GM18861 (cell line): Measurements from ENCODE around the gene CDH11.

Experiments
- ATAC-seq: cut with Tn5 transposase; IDR thresholded peaks from one replicate; pipeline ENCODE4 v1.9.1; 2021; ENCODE audit not compliant: unreplicated experiment

CDH11 gene

DNA sequence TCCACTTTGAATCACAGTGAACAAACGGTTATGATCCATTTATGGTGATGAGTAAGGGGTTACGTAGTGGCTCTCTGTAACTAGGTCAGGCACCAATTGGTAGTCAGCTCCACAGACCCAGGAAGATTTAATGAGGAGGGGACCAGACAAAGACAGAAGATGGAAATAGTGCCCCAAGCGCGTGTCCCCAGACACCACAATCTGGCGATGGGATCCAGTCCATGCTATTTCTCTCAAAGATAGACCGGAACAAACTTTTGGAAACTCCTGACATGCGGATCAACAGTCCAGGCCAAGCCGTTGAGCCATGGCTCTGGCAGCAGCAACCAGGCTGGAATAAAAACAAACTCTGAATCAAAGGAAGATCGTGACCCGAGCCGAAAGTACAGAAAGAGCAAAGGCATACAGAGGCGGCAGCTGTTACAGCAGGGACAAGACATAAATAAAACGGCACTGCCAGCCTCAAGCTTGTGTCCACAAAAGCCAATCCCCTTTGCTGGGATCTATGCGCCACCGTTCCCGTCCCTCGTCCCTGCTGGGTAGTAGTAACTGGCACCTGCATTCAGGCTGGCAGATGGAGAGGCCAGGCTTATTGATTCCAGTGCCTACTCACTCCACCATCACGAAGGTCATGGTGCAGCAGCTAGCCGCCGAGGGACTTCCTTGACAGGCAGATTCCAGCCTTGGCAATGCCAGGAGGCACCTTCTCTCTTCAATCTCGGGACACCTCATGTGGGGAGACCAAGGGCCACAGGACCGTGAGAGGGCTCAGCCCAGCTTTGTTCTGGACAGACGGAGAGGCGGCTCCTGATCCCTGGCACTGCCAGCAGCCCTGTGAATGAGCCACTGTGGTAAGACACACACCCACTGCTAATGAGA lies 50.2 kb downstream of the CDH11 start:
- ATAC-seq: no peak

DNA sequence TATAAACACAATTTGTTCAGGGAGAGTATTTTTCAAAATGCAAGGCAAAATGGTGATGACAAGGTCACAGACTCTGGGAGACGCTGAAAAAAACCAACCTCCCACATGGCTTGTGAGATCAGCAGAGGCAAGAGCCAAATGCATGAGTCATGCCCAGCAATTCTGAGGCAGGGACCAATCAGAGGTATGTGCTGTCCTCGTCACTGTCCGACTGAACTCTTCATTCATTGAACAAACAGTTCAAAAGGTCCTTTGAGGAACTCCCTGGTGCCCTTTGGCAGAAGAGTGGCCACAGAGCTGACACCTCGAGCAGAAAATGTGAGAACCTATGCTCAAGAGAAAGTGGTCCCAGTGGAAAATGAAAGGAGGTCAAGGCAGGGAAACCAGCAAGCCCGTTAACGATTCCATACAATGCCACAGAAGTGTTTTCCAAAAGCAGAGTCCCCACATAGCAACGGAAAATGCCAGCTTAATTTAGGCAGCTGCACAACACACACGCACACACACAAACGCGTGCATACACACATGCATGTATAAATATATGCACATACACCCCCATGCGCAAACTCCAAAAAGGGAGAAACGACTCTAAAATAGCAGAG lies 50.9 kb downstream of the CDH11 start:
- ATAC-seq: no peak

DNA sequence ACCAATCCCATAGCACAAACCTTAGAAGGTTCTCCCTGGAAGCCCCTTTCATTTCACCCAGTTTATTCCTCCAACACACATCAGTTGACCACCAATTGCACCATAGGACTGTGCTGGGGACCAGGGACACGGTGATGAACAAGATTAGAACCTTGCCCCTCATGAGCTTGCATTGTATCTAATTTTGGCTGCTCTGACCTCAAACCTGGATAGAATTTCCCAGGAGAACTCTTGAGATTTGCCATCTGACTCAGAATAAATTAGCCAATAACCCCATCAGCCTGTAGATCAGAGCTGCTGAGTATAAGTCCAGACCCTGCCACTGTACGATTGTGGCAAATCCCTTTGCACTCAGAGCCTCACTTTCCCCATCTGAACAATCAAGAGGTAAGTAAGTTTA lies 52.1 kb downstream of the CDH11 start:
- no peak for ATAC-seq

DNA sequence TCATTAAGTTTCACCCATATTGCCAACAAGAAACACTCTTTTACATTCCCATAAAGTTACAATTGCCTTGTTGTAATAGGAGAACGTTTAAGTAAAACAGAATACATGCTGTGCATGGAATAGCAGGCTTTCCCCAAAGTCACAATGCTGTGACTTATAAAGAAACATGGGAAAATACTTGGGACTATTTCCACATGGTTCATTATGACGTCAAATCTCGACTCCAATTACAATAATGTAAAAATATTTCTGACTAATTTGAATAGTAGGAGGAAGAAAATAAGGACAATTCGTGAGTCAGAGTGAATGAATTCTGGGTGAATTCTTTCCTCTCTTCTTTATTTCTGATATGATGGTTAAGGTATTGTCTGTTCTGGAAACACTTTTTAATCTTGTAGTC lies 52.8 kb downstream of the CDH11 start:
- no peak for ATAC-seq

DNA sequence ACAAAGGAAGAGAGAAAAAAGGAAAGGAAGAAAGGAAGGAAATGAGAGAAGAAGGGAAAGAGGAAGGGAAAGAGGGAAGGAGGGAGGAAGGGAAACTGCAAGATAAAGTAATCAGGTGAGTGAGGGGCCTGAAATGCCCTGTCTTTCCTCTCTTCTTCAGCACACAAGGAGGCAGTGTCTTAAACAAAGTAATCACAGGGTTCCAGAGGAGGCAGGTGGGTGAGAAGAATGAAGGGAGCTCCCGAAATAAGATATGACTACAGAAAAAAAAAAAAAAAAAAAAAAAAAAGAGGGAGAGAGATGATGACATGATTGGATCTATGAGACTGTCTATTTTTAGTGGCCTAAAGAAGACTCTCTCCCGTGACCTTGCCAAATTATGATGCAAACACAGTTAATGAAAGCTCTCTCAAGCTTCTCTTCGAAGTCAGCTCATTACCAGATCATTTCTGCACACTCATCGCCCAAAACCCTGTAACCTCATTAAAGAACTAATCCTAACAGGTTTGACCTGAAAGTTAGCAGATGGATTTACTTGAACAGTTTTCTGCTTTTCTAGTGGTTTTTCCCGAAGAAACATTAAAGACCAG lies 53.6 kb downstream of the CDH11 start:
- no peak for ATAC-seq

DNA sequence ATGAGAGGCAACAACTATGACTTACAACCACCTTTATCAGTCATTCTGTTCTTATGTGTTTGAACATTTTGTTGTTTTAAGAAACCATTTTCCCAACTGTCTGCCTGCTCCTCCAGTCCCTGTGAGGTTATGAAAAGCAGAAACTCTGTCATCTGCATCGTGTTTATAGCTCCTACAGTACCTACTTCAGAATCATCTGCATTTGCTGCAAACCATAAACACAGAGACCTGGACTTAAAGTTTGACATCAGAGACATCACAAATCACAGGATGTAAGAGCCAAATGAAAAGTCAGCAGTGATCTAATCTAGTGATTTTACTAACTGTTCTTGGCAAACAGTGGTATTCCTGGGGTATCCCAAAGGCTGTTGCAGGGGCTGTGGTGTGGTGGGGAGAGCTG lies 55.2 kb downstream of the CDH11 start:
- ATAC-seq: no peak

DNA sequence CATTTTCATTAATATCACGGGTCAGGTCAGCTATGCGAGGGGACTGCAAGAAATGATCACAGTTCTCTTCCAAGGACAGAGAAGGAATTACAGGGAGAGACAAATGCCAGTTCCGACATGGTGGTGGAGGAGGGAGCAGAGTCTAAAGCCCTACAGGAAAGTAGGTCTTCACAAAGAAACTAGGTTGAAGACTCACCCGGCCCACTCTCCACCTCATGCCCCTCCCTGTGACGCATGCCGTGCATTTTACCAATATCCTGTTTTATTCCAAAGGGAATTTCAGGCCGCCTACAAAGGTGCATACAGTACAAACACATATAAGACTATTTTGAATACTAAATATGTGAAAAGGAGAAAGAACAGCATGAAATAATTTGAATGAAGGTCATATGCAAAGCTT lies 56.8 kb downstream of the CDH11 start:
- ATAC-seq: no peak

DNA sequence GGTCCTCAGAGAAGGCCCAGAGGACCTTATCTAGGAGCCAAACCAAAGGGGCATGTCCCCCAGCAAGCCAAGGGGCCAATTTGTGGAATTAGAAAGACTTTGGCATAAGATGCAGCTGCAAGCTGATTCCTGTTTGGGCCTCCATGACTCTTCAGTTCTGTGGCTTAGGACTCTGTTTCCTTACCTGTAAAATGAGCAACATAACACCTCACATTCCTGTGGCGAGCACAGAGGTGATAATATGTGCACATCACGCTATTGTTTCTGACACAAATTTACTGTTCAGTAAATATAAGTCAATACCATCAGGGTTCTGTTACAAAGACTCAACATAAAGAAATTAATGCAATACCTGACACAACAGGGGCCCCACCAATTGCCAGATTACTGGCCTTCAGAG lies 57.7 kb downstream of the CDH11 start:
- ATAC-seq: no peak

DNA sequence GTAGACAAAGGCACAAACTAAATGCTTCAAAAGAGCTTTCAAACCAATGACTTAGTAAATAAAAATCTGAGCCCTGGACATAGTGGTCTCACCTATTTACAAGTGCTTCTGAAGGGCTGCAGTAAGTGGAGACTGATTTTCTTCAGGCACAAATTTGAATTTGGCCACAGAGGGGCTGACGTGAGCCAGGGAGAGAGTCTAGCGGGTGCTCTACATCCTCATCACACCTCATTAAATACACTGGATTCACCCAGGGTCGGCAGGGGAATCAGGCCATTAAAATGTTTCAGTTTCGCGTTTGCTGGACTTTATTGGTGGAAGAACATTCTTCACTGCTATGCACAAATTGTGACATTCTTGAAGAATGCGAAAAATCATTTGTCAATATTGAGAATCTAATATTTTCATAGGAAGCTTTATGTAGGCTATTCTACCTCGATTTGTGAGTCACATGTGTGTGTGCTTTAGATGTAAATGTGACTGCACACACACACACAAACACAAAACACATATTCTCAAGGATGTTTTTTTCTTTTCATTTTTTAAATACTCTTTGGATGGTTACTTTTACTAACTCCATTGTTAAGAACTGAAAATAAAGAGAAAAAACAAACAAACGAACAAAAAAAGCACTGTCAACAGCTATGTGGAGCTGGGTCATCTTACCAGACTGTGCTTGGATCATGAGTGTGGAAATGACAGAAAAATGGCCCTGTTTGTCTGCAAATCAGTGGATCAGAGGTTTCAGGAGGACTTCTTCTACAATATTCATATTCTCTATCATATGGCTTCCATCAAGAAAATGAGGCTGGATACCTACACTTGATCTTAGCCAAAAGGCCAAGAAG lies 58.9 kb downstream of the CDH11 start:
- no peak for ATAC-seq

DNA sequence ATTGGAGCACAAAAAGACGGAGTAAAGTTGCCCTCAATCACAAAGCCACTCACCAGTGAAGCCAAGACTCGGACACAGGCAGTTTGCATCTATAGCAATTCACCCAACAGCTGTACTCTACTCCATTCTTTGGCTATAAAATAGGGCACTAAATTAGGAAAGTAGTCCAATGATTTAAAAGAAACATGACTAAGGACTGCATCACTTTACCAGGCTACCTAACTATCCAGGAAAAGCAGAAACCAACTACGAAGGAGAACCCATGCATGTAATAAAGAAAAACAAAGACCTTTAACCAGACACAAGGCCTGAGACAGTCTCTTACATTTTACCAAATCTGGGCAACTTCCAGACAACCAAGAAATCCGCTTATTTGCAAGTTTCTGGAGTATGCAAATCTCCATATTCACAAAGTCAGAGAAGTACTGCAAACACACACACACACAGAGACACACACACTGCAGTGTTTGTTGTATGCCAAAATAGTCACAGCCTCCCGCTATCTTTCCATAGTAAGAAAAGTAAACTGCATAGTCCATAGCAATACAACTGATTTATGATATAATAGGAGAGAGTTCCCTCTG lies 59.8 kb downstream of the CDH11 start:
- no peak for ATAC-seq

DNA sequence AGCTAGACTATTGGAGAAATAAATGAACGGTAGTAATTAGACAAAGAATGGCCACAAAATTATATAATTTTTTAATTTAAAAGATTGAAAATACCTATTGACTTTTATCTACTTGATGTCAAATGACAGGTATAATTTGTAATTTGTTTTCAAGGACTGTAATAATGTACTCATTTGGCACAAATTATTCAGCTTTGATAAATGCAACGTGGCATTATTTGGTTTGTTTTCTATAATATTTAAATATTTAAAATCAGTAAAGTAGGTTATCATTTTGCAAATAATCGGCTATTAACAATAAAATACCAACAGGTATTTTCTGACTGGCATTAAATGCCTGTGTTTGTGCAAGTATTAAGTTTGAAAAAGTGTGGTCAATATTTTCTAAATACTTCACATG lies 60.6 kb downstream of the CDH11 start:
- ATAC-seq: no peak

DNA sequence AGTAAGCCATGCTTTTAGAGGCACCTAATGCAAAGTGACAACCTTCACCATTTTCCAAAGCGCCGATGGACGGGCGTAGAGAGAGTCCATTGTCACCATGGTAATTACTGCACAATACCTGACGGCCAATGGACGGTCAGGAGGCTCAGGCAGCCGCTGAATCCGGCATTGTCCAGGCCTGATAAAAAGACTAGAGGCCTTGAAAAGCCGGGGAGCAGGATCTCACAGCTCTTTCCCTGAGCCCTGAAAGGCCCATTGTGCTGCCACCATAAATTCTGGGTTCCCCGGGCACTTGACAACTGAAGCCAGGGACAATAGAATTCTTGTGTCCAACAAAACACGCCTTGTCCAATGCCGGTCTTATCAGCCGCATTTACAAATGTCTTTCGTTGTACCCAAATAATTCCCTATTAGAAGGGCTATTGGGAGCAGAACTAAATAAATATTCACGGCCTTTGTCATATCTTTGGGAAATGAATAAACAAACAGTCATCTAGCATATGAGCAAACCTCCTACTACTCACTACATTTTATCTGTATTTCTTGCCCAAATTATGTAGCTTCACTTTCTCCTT lies 62.4 kb downstream of the CDH11 start:
- no peak for ATAC-seq

DNA sequence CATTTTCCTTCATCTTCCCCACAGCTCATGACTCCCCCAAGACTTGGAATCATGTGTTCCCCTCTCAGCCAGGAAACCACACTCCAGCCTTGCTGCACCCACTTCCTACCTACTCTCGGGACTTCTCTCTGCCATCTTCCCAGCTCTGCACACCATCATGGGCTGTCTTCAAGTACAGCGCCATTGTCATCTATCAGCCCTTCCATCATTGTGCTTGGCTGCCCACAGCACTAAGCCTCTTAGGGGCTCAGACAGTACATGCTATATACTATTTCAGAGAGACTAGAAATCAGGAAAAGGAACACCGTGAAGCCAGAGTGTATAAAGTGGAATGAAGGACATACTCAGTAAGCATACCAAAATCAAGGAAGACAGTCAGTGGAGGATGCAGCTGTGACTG lies 64.7 kb downstream of the CDH11 start:
- ATAC-seq: no peak

DNA sequence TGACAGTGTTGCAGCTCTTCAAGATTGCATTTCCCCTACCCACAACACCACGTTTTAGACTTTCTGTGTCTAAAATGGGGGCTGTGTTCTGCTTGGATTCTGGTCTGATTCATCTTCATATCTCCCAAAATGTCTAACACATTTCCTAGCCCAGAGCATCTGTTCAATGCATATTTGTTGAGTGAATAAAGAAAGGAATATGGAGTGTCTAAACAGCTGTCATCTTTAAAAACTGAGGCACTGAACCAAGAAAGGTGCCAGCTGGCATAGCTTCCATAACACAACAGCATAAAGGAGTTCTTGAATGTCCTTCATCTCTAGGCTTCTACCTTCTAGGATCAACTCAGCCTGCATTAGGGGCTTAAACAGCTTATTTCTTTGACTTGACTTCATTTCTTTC lies 67.4 kb downstream of the CDH11 start:
- no peak for ATAC-seq

DNA sequence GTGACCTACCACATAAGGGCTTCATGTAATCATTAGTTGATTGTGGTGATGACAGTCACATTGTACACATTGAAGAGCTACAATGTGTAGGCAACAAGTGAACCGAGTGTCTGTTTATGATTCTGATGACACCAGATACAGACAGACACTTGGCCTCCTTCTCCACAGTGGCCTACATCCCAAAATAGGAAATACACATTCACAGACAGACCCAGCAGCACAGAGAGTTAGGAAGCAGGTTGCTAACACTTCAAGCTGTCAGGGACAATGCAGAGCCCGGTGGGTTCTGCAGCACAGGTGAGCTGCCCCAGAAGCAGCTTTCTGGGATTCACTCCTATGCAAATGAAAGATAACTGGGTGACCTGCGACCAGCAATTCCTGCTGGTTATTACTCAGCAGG lies 72.2 kb downstream of the CDH11 start:
- ATAC-seq: no peak

DNA sequence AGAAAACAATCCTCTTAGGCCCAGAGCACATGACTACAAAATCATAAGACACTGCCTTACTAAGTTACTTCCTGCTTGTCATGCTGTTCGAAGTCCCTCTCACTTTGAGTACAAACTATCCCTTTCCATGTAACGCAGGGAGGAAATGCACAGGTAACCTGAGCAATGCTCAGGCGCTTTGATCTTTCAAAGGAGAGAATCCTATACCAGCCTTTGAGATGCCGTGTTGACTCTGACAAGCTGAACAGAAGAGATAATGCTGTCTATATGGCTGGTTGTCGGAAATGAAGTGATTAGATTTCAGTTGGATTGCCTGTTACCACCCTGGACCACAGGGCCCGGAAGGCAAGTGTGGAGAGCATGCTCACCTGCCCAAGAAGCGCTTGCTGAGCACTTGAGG lies 75.9 kb downstream of the CDH11 start:
- no peak for ATAC-seq

DNA sequence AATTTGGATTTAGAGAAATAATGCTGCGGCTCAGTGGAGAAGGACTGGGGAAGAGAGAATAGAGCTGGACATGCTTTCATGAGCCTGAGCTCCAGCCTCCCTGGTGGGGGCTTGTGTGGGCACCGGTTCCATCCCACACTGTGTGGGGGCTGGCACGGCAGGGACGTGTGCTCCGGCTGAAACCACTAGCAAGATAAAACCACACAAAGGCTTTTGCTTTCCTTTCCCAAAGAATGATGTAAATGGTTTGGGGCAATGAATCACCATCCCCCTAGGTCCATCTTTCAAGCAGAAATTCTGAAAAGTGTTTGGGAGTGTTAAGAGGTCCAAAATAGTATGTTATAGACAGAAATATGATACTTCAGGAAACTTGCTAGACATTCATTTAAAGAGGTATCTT lies 77.0 kb downstream of the CDH11 start:
- no peak for ATAC-seq

DNA sequence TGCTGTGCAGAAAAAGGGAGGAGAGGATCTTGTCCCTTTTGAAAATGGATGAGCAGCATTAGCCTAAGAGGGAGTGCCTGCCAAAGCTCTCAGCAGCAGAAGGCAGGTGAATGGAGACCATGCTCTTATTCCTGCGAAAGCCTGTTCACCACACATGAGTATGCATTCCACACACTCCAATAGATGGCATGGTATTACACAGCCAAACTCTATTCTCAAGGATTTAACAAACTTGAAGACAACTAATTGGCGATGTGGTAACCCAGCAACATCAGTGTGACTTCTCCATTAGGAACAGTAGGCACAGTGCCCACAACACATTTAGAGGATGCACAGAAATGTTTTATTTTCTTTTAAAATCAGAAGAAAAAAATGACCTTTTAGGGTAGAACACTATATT lies 77.8 kb downstream of the CDH11 start:
- no peak for ATAC-seq

DNA sequence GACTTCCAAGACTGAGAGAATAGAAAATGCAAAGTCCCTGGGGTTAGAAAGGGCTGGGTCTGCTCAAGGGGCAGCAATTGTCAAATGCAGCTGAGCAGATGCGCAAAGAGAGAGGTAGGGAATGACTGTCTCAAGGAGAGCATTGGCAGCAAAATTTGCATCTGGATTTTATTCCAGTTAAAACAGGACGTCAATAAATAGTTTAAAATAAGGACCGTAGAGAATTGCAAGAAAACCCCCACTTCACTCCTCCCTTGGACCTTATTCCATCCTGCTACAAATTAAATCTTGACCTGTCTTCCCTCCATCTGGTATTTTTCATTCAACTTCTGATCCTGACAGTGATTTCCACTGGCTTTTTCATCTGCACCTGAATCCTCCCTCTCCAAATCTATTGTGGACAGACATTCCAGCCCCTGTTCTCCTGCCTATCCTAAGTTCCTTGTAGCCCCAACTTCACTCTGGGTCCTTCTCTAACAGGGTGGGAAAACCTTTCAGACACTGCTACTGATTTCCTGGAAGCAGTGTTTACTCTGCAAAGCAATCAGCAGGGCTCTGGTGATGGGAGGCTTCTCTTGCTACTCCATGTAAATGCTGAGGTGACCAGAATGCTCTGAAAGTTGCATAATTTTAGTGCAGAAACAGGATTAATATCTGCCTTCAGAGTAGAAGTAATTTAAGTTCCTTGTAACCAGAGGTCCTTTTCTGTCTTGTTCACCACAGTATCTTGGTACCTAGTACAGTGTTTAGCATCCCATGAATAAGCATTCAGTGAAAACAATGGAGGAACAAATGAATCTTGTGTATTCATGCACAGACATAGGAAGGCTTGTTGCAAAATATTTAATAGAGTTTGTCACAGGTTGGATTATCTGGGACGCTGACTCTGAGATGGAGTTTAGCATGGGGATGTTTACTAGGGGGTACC lies 79.2 kb downstream of the CDH11 start:
- no peak for ATAC-seq

DNA sequence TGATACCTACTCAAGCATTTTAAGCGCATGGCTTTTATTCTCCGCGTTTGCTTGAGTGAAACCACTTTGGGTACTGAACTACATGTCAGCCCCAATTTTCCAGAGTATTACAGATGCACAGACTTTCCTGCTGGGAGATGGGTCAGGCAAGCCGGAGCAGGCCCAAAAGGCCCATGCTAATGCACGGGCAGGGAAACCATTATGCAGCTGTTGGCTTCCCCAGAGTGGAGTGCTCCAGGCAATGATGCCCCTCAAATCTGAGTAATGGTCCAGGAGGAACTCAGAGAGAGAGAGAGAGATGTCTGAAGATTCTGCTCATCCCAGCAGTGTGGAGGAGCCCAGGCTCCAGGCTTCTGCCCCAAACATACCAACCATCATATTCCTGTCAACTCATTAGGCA lies 80.2 kb downstream of the CDH11 start:
- ATAC-seq: no peak
